GM12874 (cell line): ENCODE data around the gene PPFIBP2.

Experiments used
- CTCF ChIP-seq: IDR thresholded peaks from 2 replicates; pipeline ENCODE4 v1.5.1; 2011; ENCODE audit warnings: low read depth, mild to moderate bottlenecking, control low read depth, low read length, moderate library complexity; ENCODE audit not compliant: insufficient read depth

The PPFIBP2 gene

GRCh38 chr11:7613394-7613720 is 99.6 kb downstream of the PPFIBP2 start:
- no peak for TF ChIP-seq CTCF

- no peak for TF ChIP-seq CTCF
Measured at GRCh38 chr11:7614656-7615055, 100.9 kb downstream of the PPFIBP2 start.

- no peak for TF ChIP-seq CTCF
Measured at GRCh38 chr11:7617032-7617431, 103.2 kb downstream of the PPFIBP2 start.

- TF ChIP-seq CTCF: no peak
Measured at GRCh38 chr11:7619322-7619721, 105.5 kb downstream of the PPFIBP2 start.

GRCh38 chr11:7621090-7621489 is 107.3 kb downstream of the PPFIBP2 start:
- no peak for TF ChIP-seq CTCF

GRCh38 chr11:7621554-7621953 is 107.8 kb downstream of the PPFIBP2 start:
- TF ChIP-seq CTCF: no peak

GRCh38 chr11:7622721-7623120 is 108.9 kb downstream of the PPFIBP2 start:
- no peak for TF ChIP-seq CTCF

- no peak for TF ChIP-seq CTCF
Measured at GRCh38 chr11:7628660-7629059, 114.9 kb downstream of the PPFIBP2 start.
